Mucosa of rectum (tissue), 2 donors: Measurements from ENCODE around the gene ANKRD13A.
"Not testable (repeated sequence)": the region's sequence is repeated elsewhere in the genome, so short reads cannot be mapped to it uniquely, and the experiment has no call there.

ENCODE experiments used
- H3K27ac ChIP-seq, 2 donors: one replicate each; pipeline ENCODE4 v1.7.0; 2013; ENCODE audit warnings: inconsistent platforms in 2 of 2, low read depth in 2 of 2, low read length in 2 of 2
- H3K27me3 ChIP-seq, 2 donors: one replicate each; pipeline ENCODE4 v1.7.0; 2013; ENCODE audit warnings: low read length in 2 of 2; ENCODE audit not compliant: control insufficient read depth in 2 of 2, insufficient read depth in 2 of 2
- H3K36me3 ChIP-seq, 2 donors: one replicate each; pipeline ENCODE4 v1.7.0; 2013; ENCODE audit warnings: low read length in 2 of 2; ENCODE audit not compliant: control insufficient read depth in 2 of 2, insufficient read depth in 2 of 2
- H3K4me1 ChIP-seq, 2 donors: one replicate each; pipeline ENCODE4 v1.7.0; 2013; ENCODE audit warnings: low read length in 2 of 2, mild to moderate bottlenecking in 1 of 2; ENCODE audit not compliant: control insufficient read depth in 2 of 2, insufficient read depth in 2 of 2
- H3K4me3 ChIP-seq, 2 donors: one replicate each; pipeline ENCODE4 v1.7.0; 2013; ENCODE audit warnings: low read length in 2 of 2
- H3K9ac ChIP-seq, 2 donors: one replicate each; pipeline ENCODE4 v1.7.0; 2013; ENCODE audit warnings: low read length in 2 of 2, low read depth in 1 of 2, mild to moderate bottlenecking in 1 of 2
- H3K9me3 ChIP-seq, 2 donors: one replicate each; pipeline ENCODE4 v1.7.0; 2013; ENCODE audit warnings: low read length in 2 of 2; ENCODE audit not compliant: control insufficient read depth in 2 of 2
- donor health status: healthy.
- donor health status: Normal muscosa, but diverticular disease.

Gene ANKRD13A

DNA sequence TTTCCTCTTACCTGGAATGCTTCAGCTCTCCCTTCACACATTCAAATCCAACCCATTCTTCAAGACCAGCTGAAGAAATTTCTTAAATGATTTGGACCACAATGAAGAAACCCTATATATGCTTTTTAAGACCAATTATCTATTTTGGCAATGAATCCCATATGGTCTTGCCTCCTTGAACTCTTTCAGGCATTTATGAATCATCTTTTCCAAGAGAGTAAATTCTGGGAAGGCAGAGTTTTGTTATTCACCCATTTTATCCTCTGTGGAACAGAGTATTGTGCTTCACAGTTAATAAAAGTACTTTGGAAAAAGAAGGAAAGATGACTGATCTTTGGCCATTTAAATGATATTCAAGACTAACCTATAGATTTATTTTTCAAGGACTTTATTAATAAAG lies 17.0 kb upstream of the ANKRD13A start:
- Histone ChIP-seq H3K27me3 (no peaks in the 10 kb centered on the region), H3K36me3 (peaks cover 62 to 69% of the 10 kb centered on the region in 2 donors)

GRCh38 chr12:109983432-109984142 lies 15.6 kb upstream of the ANKRD13A start:
- Histone ChIP-seq H3K4me3 (no peak overlapping the region), H3K9ac (no peak overlapping the region), H3K4me1 (no peaks in the 10 kb centered on the region), H3K9me3 (no peaks in the 10 kb centered on the region), H3K36me3 (peaks cover 52 to 75% of the 10 kb centered on the region in 2 donors), H3K27ac (no peak overlapping the region), H3K27me3 (no peaks in the 10 kb centered on the region)

More for the DNA sequence above, 17.0 kb upstream of the ANKRD13A start:
- H3K4me1 ChIP-seq: no peaks in the 10 kb centered on the region
- H3K9ac ChIP-seq: no peak overlapping the region
- H3K4me3 ChIP-seq: no peak overlapping the region
- no peaks in the 10 kb centered on the region for H3K9me3 ChIP-seq
- no peak overlapping the region for H3K27ac ChIP-seq

- H3K27ac ChIP-seq, H3K27me3 ChIP-seq, H3K4me1 ChIP-seq, H3K4me3 ChIP-seq, H3K9ac ChIP-seq, H3K9me3 ChIP-seq: not testable (repeated sequence)
- H3K36me3 ChIP-seq: peaks cover 37 to 72% of the 10 kb centered on the region in 2 donors
These were observed 13.0 kb upstream of the ANKRD13A start for GRCh38 chr12:109986236-109986635.

DNA sequence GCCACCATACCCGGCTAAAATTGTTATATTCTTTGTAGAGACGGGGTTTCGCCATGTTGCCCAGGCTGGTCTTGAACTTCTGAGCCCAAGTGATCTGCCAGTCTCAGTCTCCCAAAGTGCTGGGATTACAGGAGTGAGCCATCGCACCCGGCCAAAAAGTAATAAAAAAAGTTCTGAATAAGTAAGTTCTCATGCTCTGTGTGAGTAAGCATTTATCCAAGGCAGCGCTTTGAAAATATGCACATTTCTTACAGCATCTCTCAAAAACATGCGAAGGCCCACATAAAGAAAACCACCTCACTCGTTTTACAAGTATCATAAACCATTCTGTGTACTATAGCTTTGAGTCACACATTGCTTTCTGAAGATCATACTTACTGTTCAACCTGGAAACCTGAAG lies 11.6 kb upstream of the ANKRD13A start:
- H3K9me3 ChIP-seq: no peaks in the 10 kb centered on the region
- no peak overlapping the region for H3K4me3 ChIP-seq
- H3K36me3 ChIP-seq: peaks cover 29 to 66% of the 10 kb centered on the region in 2 donors
- no peak overlapping the region for H3K9ac ChIP-seq
- H3K27ac ChIP-seq: no peak overlapping the region
- H3K4me1 ChIP-seq: no peaks in the 10 kb centered on the region
- no peaks in the 10 kb centered on the region for H3K27me3 ChIP-seq

DNA sequence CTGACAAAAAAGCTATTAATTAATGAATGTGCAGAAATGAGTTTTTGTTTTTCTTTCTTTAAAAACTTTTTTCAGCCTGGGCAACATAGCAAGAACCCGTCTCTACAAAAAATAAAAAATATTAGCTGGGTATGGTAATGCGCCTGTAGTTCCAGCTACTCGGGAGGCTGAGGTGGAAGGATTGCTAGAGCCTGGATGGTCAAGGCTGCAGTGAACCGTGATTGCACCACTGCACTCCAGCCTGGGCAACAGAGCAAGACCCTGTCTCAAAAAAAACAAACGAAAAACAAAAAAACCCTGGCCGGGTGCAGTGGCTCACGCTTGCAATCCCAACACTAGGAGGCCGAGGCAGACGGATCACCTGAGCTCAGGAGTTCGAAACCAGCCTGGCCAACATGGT lies 11.0 kb upstream of the ANKRD13A start:
- H3K4me1 ChIP-seq: peaks cover 0 to 3% of the 10 kb centered on the region in 2 donors
- H3K4me3 ChIP-seq: no peak overlapping the region
- H3K9ac ChIP-seq: no peak overlapping the region
- no peak overlapping the region for H3K27ac ChIP-seq
- H3K36me3 ChIP-seq: peaks cover 22 to 60% of the 10 kb centered on the region in 2 donors
- no peaks in the 10 kb centered on the region for H3K9me3 ChIP-seq
- no peaks in the 10 kb centered on the region for H3K27me3 ChIP-seq

GRCh38 chr12:109988903-109989302 lies 10.3 kb upstream of the ANKRD13A start:
- Histone ChIP-seq H3K36me3 (peaks cover 16 to 54% of the 10 kb centered on the region in 2 donors), H3K9me3 (no peaks in the 10 kb centered on the region), H3K4me1 (peaks cover 0 to 6% of the 10 kb centered on the region in 2 donors), H3K27me3 (no peaks in the 10 kb centered on the region), H3K27ac (no peak overlapping the region), H3K9ac (no peak overlapping the region), H3K4me3 (no peak overlapping the region)

- Histone ChIP-seq H3K27ac (no peak overlapping the region), H3K36me3 (peaks cover 15 to 51% of the 10 kb centered on the region in 2 donors)
These were observed 9.8 kb upstream of the ANKRD13A start for GRCh38 chr12:109989380-109989779.

DNA sequence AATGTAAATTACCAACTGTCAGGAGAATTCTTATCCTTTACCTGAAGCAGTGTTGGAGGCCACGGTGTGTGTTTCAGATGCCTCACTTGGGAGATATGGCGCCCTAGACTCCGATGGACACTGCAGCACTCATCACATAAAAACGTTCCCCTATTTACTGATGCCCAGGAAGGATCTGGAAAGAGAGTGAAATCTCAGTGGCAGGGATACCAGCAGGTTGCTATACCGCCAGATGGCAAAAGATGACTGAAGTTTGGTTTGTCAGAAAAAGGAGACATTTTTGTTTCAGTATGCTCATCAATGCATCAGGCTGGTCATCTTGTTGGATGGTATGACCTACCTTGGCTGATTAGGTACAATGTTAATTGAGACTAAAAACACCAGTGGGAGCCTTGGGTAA lies 7.6 kb upstream of the ANKRD13A start:
- H3K9ac ChIP-seq: no peak overlapping the region
- no peak overlapping the region for H3K4me3 ChIP-seq
- H3K9me3 ChIP-seq: no peaks in the 10 kb centered on the region
- peaks cover 12 to 17% of the 10 kb centered on the region in 2 donors for H3K4me1 ChIP-seq
- no peaks in the 10 kb centered on the region for H3K27me3 ChIP-seq
- H3K27ac ChIP-seq: no peak overlapping the region
- peaks cover 10 to 38% of the 10 kb centered on the region in 2 donors for H3K36me3 ChIP-seq

More at GRCh38 chr12:109989380-109989779, 9.8 kb upstream of the ANKRD13A start:
- Histone ChIP-seq H3K4me1 (peaks cover under 1 to 7% of the 10 kb centered on the region in 2 donors), H3K9ac (no peak overlapping the region), H3K4me3 (no peak overlapping the region), H3K27me3 (no peaks in the 10 kb centered on the region), H3K9me3 (no peaks in the 10 kb centered on the region)

DNA sequence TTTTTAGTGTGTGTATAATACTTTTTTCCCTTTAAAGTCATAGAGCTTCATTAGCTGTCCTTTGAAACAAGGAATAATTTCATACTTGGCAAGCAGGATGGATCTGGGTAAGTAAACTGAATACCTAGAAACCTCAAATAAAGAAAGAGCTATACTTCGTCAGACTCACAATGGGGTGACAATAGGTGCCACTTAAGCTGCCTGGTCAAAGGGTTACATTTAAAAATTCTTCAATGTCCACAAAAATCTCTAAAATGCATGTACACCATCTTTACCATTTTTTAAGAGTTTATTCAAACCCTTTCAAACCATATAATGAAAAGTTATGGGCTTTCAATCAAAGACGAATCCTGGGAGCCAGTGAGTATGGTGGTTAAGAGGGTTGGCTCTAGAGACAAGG lies 6.1 kb upstream of the ANKRD13A start:
- Histone ChIP-seq H3K36me3 (peaks cover 10 to 30% of the 10 kb centered on the region in 2 donors), H3K4me3 (no peak overlapping the region), H3K4me1 (peaks cover 13 to 17% of the 10 kb centered on the region in 2 donors), H3K9me3 (no peaks in the 10 kb centered on the region), H3K9ac (no peak overlapping the region), H3K27me3 (no peaks in the 10 kb centered on the region), H3K27ac (no peak overlapping the region)

DNA sequence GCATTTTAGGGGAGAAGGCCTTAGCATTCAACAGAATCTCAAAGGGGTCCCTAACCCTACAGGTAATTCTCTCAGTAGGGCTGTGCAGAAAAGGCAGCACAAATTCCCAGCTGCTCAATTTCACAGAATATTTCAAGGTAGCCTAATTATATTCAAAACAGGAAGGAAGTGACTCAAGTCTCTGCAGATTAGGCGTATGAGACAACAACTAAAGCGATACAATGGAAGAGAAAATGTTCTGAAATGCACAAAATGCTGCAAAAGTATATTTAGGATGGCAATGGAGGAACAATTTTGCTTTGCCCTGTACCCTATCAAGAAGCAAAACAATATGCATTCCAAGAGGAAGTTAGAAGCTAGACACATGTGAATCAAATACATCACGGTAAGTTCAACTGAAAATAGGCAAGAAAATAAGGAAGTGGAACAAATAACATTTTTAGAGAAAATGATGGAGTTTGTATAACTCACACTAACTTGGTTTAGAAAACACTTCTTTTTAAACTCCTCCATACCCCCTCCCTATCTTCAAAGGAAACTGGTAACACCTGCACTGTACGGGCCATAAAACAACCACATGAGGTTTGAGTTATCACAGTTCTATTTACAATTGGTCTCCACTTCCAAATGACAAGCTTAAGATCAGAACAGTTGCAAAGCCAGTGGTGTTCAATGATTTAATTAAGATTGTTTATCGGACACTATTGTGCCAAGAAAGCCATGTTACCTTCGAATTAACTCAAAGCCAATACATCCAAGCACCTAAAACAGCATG lies 4.6 kb upstream of the ANKRD13A start:
- H3K27me3 ChIP-seq: no peaks in the 10 kb centered on the region
- peak overlapping the region; percentile 82 to 88 for H3K9ac ChIP-seq
- no peaks in the 10 kb centered on the region for H3K9me3 ChIP-seq
- peaks cover 13 to 23% of the 10 kb centered on the region in 2 donors for H3K4me1 ChIP-seq
- H3K36me3 ChIP-seq: peaks cover 4 to 18% of the 10 kb centered on the region in 2 donors
- peak overlapping the region; percentile 66 to 91 for H3K27ac ChIP-seq
- H3K4me3 ChIP-seq: peak overlapping the region; percentile 89 to 93
